H1 (cell line): Measurements from ENCODE around the gene CREB3. TPM values are rescaled to one million over a fixed set of nuclear protein-coding genes. Genes with fewer than 3 reads are reported as not detected.

Source experiments
- CTCF ChIA-PET: fragments of 300-600 bp; sonication (Branson Sonifier 250); formaldehyde crosslinking; loops from one replicate; lab custom pipeline; 2021; ENCODE audit not compliant: partially characterized antibody; lab: Charles Lee
- POLR2A ChIA-PET: fragments of 300-600 bp; sonication (Branson Sonifier 250); formaldehyde crosslinking; loops from one replicate; lab custom pipeline; 2021; ENCODE audit warnings: inconsistent platforms; ENCODE audit not compliant: partially characterized antibody; lab: Charles Lee
- DNase-seq, 2 experiments: peaks; one replicate each; pipeline versions ENCODE4 v3.0.0 to v3.0.0-alpha.2; 2010 to 2022; ENCODE audit warnings: low spot score in 2 of 2, low read depth in 1 of 2, mixed read lengths in 1 of 2
- FAIRE-seq: peaks from 2 replicates; lab custom pipeline; 2011; peaks lifted over from hg19 to GRCh38; lab: Jason Lieb, UNC
- H2AFZ ChIP-seq: 2 replicates; pipeline ENCODE4 v1.8.1; 2012; ENCODE audit warnings: low read length, inconsistent platforms
- H2AK5ac ChIP-seq: 2 replicates; pipeline ENCODE4 v1.6.1; 2013; ENCODE audit warnings: low read depth, low read length
- H2BK120ac ChIP-seq: replicated peaks from 2 replicates; pipeline ENCODE3; 2013; ENCODE audit warnings: low read depth, low read length, inconsistent platforms
- H2BK12ac ChIP-seq: 2 replicates; pipeline ENCODE4 v1.6.1; 2013; ENCODE audit warnings: low read depth, low read length
- H2BK15ac ChIP-seq: 2 replicates; pipeline ENCODE4 v1.6.1; 2013; ENCODE audit warnings: low read length
- H2BK20ac ChIP-seq: 2 replicates; pipeline ENCODE4 v1.6.1; 2013; ENCODE audit warnings: low read length
- H2BK5ac ChIP-seq: 2 replicates; pipeline ENCODE4 v1.6.1; 2013; ENCODE audit warnings: low read depth, low read length
- H3K14ac ChIP-seq: 2 replicates; pipeline ENCODE4 v1.6.1; 2013; ENCODE audit warnings: inconsistent platforms; ENCODE audit not compliant: insufficient read length
- H3K18ac ChIP-seq: 2 replicates; pipeline ENCODE4 v1.6.1; 2013; ENCODE audit warnings: low read length; ENCODE audit errors: extremely low read depth
- H3K23ac ChIP-seq: 2 replicates; pipeline ENCODE4 v1.6.1; 2013; ENCODE audit warnings: inconsistent platforms; ENCODE audit not compliant: insufficient read length
- H3K23me2 ChIP-seq: 2 replicates; pipeline ENCODE4 v1.6.1; 2013; ENCODE audit warnings: low read depth, low read length
- H3K27ac ChIP-seq: 2 replicates; pipeline ENCODE4 v1.6.1; 2011; ENCODE audit warnings: low read depth, low read length, inconsistent platforms
- H3K27me3 ChIP-seq, 4 experiments: replicated peaks in 1 of 4; 1 replicate in 1 of 4; 2 replicates in 3 of 4; pipeline versions ENCODE4 v1.6.1 to v1.8.1; 2011 to 2013; ENCODE audit warnings: low read length in 3 of 4, mild to moderate bottlenecking in 3 of 4, inconsistent platforms in 2 of 4, mixed read lengths in 2 of 4, moderate library complexity in 1 of 4; ENCODE audit not compliant: control insufficient read depth in 3 of 4, insufficient read depth in 3 of 4; ENCODE audit errors: extremely low read depth in 1 of 4
- H3K36me3 ChIP-seq, 4 experiments: 2 replicates each; pipeline versions ENCODE4 v1.6.1 to v1.8.1; 2011 to 2013; ENCODE audit warnings: mild to moderate bottlenecking in 4 of 4, low read length in 3 of 4, moderate library complexity in 2 of 4, control low read depth in 1 of 4, inconsistent platforms in 1 of 4; ENCODE audit not compliant: insufficient read depth in 4 of 4, control insufficient read depth in 2 of 4
- H3K4ac ChIP-seq: replicated peaks from 2 replicates; pipeline ENCODE3; 2013; ENCODE audit warnings: low read length, low read depth, mixed read lengths, inconsistent platforms; ENCODE audit not compliant: insufficient read length
- H3K4me1 ChIP-seq, 4 experiments: replicated peaks in 1 of 4; 1 replicate in 1 of 4; 2 replicates in 3 of 4; pipeline versions ENCODE4 v1.6.1 to v1.8.1; 2011 to 2013; ENCODE audit warnings: low read length in 3 of 4, inconsistent platforms in 2 of 4, mixed read lengths in 1 of 4; ENCODE audit not compliant: insufficient read depth in 4 of 4, control insufficient read depth in 3 of 4
- H3K4me2 ChIP-seq, 2 experiments: 2 replicates each; pipeline versions ENCODE4 v1.6.1 to v1.8.1; 2011 to 2013; ENCODE audit warnings: low read depth in 2 of 2, low read length in 2 of 2, control low read depth in 1 of 2, inconsistent platforms in 1 of 2, mild to moderate bottlenecking in 1 of 2; ENCODE audit not compliant: insufficient read depth in 1 of 2
- H3K4me3 ChIP-seq, 4 experiments: fragments of 200-600, 300-600 bp in 1 of 4; sonication (generic), shearing (Covaris generic), sonication (Bioruptor Twin) in 1 of 4; 2 replicates each; pipeline versions ENCODE4 v1.5.1 to v1.8.1; 2011 to 2016; ENCODE audit warnings: low read length in 4 of 4, low read depth in 3 of 4, control low read depth in 2 of 4, inconsistent platforms in 2 of 4, mild to moderate bottlenecking in 2 of 4, mixed read lengths in 1 of 4, moderate library complexity in 1 of 4; ENCODE audit not compliant: insufficient read depth in 2 of 4; ENCODE audit errors: extremely low read depth in 1 of 4
- H3K56ac ChIP-seq: replicated peaks from 2 replicates; pipeline ENCODE3; 2013; ENCODE audit warnings: low read depth, mild to moderate bottlenecking, mixed read lengths, low read length, inconsistent platforms; ENCODE audit not compliant: insufficient read length
- H3K79me1 ChIP-seq: 2 replicates; pipeline ENCODE4 v1.6.1; 2013; ENCODE audit warnings: low read depth, low read length, control low read depth
- H3K79me2 ChIP-seq, 2 experiments: 2 replicates each; pipeline versions ENCODE4 v1.6.1 to v1.8.1; 2012 to 2013; ENCODE audit warnings: low read length in 2 of 2, mild to moderate bottlenecking in 2 of 2, inconsistent platforms in 1 of 2; ENCODE audit not compliant: insufficient read depth in 2 of 2, control insufficient read depth in 1 of 2
- H3K9ac ChIP-seq, 4 experiments: replicated peaks in 1 of 4; 1 replicate in 1 of 4; 2 replicates in 3 of 4; pipeline versions ENCODE4 v1.6.1 to v1.8.1; 2011 to 2013; ENCODE audit warnings: low read depth in 3 of 4, low read length in 3 of 4, control low read depth in 2 of 4, mild to moderate bottlenecking in 2 of 4, moderate library complexity in 2 of 4, inconsistent platforms in 1 of 4; ENCODE audit errors: extremely low read depth in 1 of 4
- H3K9me3 ChIP-seq, 2 experiments: 2 replicates each; pipeline versions ENCODE4 v1.6.1 to v1.8.1; 2012 to 2013; ENCODE audit warnings: mild to moderate bottlenecking in 2 of 2, moderate library complexity in 2 of 2, control low read depth in 1 of 2, inconsistent platforms in 1 of 2, low read depth in 1 of 2, low read length in 1 of 2, mixed read lengths in 1 of 2; ENCODE audit not compliant: insufficient read depth in 2 of 2
- H4K20me1 ChIP-seq, 2 experiments: replicated peaks in 1 of 2; 2 replicates each; pipeline versions ENCODE3 to v1.8.1; 2011 to 2013; ENCODE audit warnings: inconsistent platforms in 2 of 2, low read length in 2 of 2, mild to moderate bottlenecking in 1 of 2; ENCODE audit not compliant: insufficient read depth in 2 of 2, control insufficient read depth in 1 of 2
- H4K5ac ChIP-seq: 2 replicates; pipeline ENCODE4 v1.6.1; 2013; ENCODE audit warnings: low read length, low read depth, mixed read lengths, inconsistent platforms; ENCODE audit not compliant: insufficient read length
- H4K8ac ChIP-seq: 2 replicates; pipeline ENCODE4 v1.8.0; 2013; ENCODE audit warnings: mild to moderate bottlenecking, moderate library complexity, low read length, inconsistent platforms; ENCODE audit not compliant: insufficient read depth; ENCODE audit errors: extremely low read depth
- H4K91ac ChIP-seq: replicated peaks from 2 replicates; pipeline ENCODE3; 2013; ENCODE audit warnings: low read length, mixed read lengths, inconsistent platforms; ENCODE audit not compliant: insufficient read length
- ASH2L ChIP-seq: fragments of 200-600, 300-600 bp; sonication (generic); IDR thresholded peaks from one replicate; pipeline ENCODE4 v1.7.1; 2017; ENCODE audit warnings: low read length
- CEBPB ChIP-seq: IDR thresholded peaks from 2 replicates; pipeline ENCODE4 v1.6.1; 2012; ENCODE audit warnings: low read depth, low read length
- CHD2 ChIP-seq: IDR thresholded peaks from 2 replicates; pipeline ENCODE4 v1.6.1; 2012; ENCODE audit warnings: low read length, improper control_type of control experiment
- CREB1 ChIP-seq: IDR thresholded peaks from 2 replicates; pipeline ENCODE4 v1.6.1; 2012; ENCODE audit warnings: inconsistent platforms
- GTF2F1 ChIP-seq: IDR thresholded peaks from 2 replicates; pipeline ENCODE4 v1.6.1; 2012; ENCODE audit warnings: low read depth, low read length, improper control_type of control experiment, borderline replicate concordance
- KDM4A ChIP-seq: IDR thresholded peaks from one replicate; pipeline ENCODE4 v1.7.1; 2012; ENCODE audit warnings: low read depth, mild to moderate bottlenecking, moderate library complexity, low read length, inconsistent platforms; ENCODE audit not compliant: severe bottlenecking
- NANOG ChIP-seq: IDR thresholded peaks from 2 replicates; pipeline ENCODE4 v1.6.1; 2011; ENCODE audit warnings: low read length, low read depth, mild to moderate bottlenecking, inconsistent platforms; ENCODE audit not compliant: insufficient read depth, poor library complexity, severe bottlenecking
- POLR2A ChIP-seq, 2 experiments: IDR thresholded peaks; 1 replicate in 1 of 2; 2 replicates in 1 of 2; pipeline ENCODE4 v1.6.1; 2011; ENCODE audit warnings: low read depth in 2 of 2, low read length in 2 of 2, mild to moderate bottlenecking in 2 of 2; ENCODE audit errors: control extremely low read depth in 1 of 2
- ZNF274 ChIP-seq: IDR thresholded peaks from 2 replicates; pipeline ENCODE4 v1.7.0; 2012; ENCODE audit warnings: low read length, borderline replicate concordance; ENCODE audit errors: extremely low read depth
- whole genome bisulfite sequencing, 2 experiments: shearing (Covaris generic) in 1 of 2; methylation state at CpG; one replicate each; pipeline versions ENCODE4 v1.1.6 to v1.1.7; 2013 to 2015; ENCODE audit warnings: low lambda C conversion rate in 2 of 2, mixed read lengths in 2 of 2, inconsistent platforms in 1 of 2, low coverage in 1 of 2, missing lambda C conversion rate in 1 of 2; ENCODE audit not compliant: insufficient replicate concordance in 2 of 2, insufficient coverage in 1 of 2, insufficient read length in 1 of 2; ENCODE audit errors: extremely low coverage in 1 of 2, missing lambda C conversion rate in 1 of 2; 5-methylcytosine and 5-hydroxymethylcytosine counted together
- polyA plus RNA-seq, 7 experiments: library from polyadenylated mRNA; depleted of rRNA in 3 of 7; stranded (reverse) in 5 of 7; unstranded in 2 of 7; fragments of >200 nt in 5 of 7; fragments of 200-250 nt in 2 of 7; gene quantifications; 1 replicate in 5 of 7; 2 replicates in 1 of 7; 4 replicates in 1 of 7; pipeline versions ENCODE4 v1.2.1 to v1.2.3, GENCODE V29; 2011 to 2013; ENCODE audit warnings: missing spikeins in 2 of 7, mixed read lengths in 2 of 7
- total RNA-seq: library from RNA; stranded (reverse); fragmentation: NEBNext Ultra II Directional; extraction: Animal tissue kit (Norgen Biotek cat#: 25700); gene quantifications from 2 replicates; pipeline ENCODE4 v1.2.1, GENCODE V29; 2021
- TF ChIP-seq, protein P1 (sequence below): IDR thresholded peaks from 2 replicates; pipeline ENCODE4 v1.6.1; 2011; ENCODE audit warnings: low read depth, mild to moderate bottlenecking, low read length; ENCODE audit not compliant: insufficient read depth
- TF ChIP-seq, protein P2 (sequence below): IDR thresholded peaks from 2 replicates; pipeline ENCODE4 v1.6.1; 2012; ENCODE audit warnings: inconsistent platforms
- TF ChIP-seq, protein P3 (sequence below): IDR thresholded peaks from 2 replicates; pipeline ENCODE4 v1.6.1; 2012; ENCODE audit warnings: low read length, inconsistent platforms

CREB3 gene
- total and polyA plus RNA-seq, 2 of the 8 experiments (the other 6 are each of a cell fraction or from before 2014, with no cell fraction given), result 24.4 to 25.7 TPM

DNA sequence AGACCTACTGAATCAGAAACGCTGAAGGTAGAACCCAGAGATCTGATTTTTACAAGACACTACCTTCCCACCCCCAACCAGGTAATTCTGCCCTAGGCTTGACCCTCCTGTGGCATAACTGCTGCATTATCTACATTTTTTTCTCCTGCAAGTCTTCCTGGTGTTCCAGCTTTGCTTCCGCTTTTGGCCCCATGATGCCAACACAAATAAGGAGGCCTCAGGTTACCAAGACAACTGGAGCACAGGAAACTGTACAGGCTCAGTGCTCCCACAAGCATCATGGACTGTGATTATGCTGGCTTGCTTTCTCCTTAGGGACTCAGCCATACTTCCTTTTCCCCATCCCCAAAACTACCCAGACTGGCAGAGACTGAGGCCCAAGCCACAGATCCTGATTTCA lies 28.2 kb downstream of the CREB3 start:
- H2BK15ac ChIP-seq, result no peak overlapping the region
- H4K20me1 ChIP-seq, result no peaks in the 10 kb centered on the region
- H4K8ac ChIP-seq, result no peak overlapping the region
- no peaks in the 10 kb centered on the region for H3K27me3 ChIP-seq
- H3K4me2 ChIP-seq, result no peak overlapping the region
- no peak overlapping the region for H4K5ac ChIP-seq
- FAIRE-seq (no peak), DNase-seq (no peak)
- H3K36me3 ChIP-seq, result no peaks in the 10 kb centered on the region
- H2AFZ ChIP-seq, result no peak overlapping the region
- no peaks in the 10 kb centered on the region for H3K79me1 ChIP-seq
- no peak overlapping the region for H3K4me3 ChIP-seq
- no peak overlapping the region for H2BK12ac ChIP-seq
- H2AK5ac ChIP-seq, result no peak overlapping the region
- H3K79me2 ChIP-seq, result peaks cover 0 to 24% of the 10 kb centered on the region in 2 experiments; a peak in 2 of 4 replicates
- no peak overlapping the region for H3K18ac ChIP-seq
- ChIA-PET POLR2A (interaction anchor here (0.8 to 1.6 kb wide), 6 partner anchors 8 to 95 kb away, joined by 3 to 4 read pairs (median 3); no protein-coding TSS in a partner anchor), CTCF (interaction anchor here (1.0 to 1.8 kb wide), 6 partner anchors 15 to 78 kb away, joined by 3 to 4 read pairs (median 4); no protein-coding TSS in a partner anchor)
- H3K4ac ChIP-seq, result no peak overlapping the region
- no peak overlapping the region for H2BK5ac ChIP-seq
- no peaks in the 10 kb centered on the region for H3K9me3 ChIP-seq
- H2BK20ac ChIP-seq, result no peak overlapping the region
- no peak overlapping the region for H3K23ac ChIP-seq
- WGBS, 2 experiments, result 84% methylated on average over 2 of the region's 2 CpGs; no CpG with 5 or more reads in 1 of the 2 experiments
- H2BK120ac ChIP-seq, result no peak overlapping the region
- H3K27ac ChIP-seq, result no peak overlapping the region
- H3K23me2 ChIP-seq, result no peaks in the 10 kb centered on the region; the same call in 1 of the 2 replicates
- peaks cover 0 to 5% (median 0%) of the 10 kb centered on the region in 4 experiments; a peak in 2 of 7 replicates for H3K4me1 ChIP-seq
- H3K9ac ChIP-seq, result no peak overlapping the region
- no peak overlapping the region for H3K56ac ChIP-seq
- H4K91ac ChIP-seq, result no peak overlapping the region
- no peak overlapping the region for H3K14ac ChIP-seq
- no peak for TF ChIP-seq ASH2L
- TF ChIP-seq NANOG, result no peak
- TF ChIP-seq, protein P1, sequence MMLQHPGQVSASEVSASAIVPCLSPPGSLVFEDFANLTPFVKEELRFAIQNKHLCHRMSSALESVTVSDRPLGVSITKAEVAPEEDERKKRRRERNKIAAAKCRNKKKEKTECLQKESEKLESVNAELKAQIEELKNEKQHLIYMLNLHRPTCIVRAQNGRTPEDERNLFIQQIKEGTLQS, result no peak
- no peak for TF ChIP-seq CREB1
- no peak for TF ChIP-seq GTF2F1
- TF ChIP-seq, protein P2, sequence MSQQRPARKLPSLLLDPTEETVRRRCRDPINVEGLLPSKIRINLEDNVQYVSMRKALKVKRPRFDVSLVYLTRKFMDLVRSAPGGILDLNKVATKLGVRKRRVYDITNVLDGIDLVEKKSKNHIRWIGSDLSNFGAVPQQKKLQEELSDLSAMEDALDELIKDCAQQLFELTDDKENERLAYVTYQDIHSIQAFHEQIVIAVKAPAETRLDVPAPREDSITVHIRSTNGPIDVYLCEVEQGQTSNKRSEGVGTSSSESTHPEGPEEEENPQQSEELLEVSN, result no peak
- TF ChIP-seq KDM4A, result no peak
- no peak for TF ChIP-seq ZNF274
- no peak for TF ChIP-seq POLR2A (IDR thresholded peaks at IDR 0.05; ENCODE audit: control extremely low read depth in 1 of 2, low read depth in 2 of 2, low read length in 2 of 2)
- no peak for TF ChIP-seq CHD2
- no peak for TF ChIP-seq CEBPB
- TF ChIP-seq, protein P3, sequence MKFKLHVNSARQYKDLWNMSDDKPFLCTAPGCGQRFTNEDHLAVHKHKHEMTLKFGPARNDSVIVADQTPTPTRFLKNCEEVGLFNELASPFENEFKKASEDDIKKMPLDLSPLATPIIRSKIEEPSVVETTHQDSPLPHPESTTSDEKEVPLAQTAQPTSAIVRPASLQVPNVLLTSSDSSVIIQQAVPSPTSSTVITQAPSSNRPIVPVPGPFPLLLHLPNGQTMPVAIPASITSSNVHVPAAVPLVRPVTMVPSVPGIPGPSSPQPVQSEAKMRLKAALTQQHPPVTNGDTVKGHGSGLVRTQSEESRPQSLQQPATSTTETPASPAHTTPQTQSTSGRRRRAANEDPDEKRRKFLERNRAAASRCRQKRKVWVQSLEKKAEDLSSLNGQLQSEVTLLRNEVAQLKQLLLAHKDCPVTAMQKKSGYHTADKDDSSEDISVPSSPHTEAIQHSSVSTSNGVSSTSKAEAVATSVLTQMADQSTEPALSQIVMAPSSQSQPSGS, result no peak
